Stimulated activated memory B cell treated with anti-CD40 and anti-IgM and Interleukin-4, amounts not matched to agents 10 μg/mL and 1 μg/mL and 100 μg/mL, for 72 hours (primary cell): ENCODE data around the gene C19orf81.

Experiments
- ATAC-seq: fragments of 150-1000 bp; cut with Tn5 transposase; 2 replicates; pipeline ENCODE4 v1.10.0; 2021
- H3K27ac Mint-ChIP-seq: one replicate; pipeline ENCODE4 v1.8.0; 2022; ENCODE audit warnings: mild to moderate bottlenecking, mixed read lengths
- H3K27me3 Mint-ChIP-seq: one replicate; pipeline ENCODE4 v1.8.0; 2022; ENCODE audit warnings: mixed read lengths
- H3K36me3 Mint-ChIP-seq: one replicate; pipeline ENCODE4 v1.8.0; 2022; ENCODE audit warnings: mixed read lengths
- H3K4me1 Mint-ChIP-seq: one replicate; pipeline ENCODE4 v1.8.0; 2022; ENCODE audit warnings: mixed read lengths
- H3K4me3 Mint-ChIP-seq: one replicate; pipeline ENCODE4 v1.8.0; 2022; ENCODE audit warnings: mild to moderate bottlenecking, moderate library complexity, mixed read lengths
- H3K9me3 Mint-ChIP-seq: one replicate; pipeline ENCODE4 v1.8.0; 2022; ENCODE audit warnings: mixed read lengths

Gene C19orf81

DNA sequence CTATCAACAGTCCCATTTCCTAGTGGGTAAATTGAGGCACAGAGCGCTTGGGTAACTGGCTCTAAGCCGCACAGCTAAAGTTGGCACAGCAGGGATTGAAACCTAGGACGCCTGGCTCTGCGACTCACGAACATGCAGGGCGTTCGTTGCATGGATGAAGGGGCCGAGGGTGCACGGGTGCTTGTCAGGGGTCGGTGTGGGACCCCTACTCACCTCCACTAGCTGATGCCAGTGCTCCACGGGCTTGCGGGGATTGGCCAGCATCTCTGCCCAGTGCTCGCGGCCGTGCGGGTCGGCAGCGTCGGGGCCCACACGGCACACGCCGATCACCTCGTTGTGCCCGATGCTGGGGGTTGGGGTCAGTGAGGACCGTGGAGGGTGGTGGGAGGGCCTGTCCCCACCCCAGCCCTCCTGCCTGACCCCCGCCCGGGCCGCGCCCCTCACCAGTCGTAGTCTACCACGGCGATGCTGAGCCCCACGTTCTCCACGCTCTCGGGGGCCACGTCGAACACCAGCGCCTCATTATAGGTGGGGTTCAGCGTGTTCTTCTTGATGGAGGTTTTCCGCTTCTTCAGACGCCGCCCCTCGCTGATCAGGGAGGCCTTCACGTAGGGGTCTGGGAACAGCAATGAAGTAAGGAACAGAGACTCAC lies 24.2 kb upstream of the C19orf81 start:
- Mint-ChIP-seq H3K36me3 (no peaks in the 10 kb centered on the region), H3K4me3 (no peak overlapping the region), H3K4me1 (no peaks in the 10 kb centered on the region), H3K27me3 (peaks cover 33% of the 10 kb centered on the region), H3K9me3 (no peaks in the 10 kb centered on the region), H3K27ac (no peak overlapping the region)
- ATAC-seq: no peak

DNA sequence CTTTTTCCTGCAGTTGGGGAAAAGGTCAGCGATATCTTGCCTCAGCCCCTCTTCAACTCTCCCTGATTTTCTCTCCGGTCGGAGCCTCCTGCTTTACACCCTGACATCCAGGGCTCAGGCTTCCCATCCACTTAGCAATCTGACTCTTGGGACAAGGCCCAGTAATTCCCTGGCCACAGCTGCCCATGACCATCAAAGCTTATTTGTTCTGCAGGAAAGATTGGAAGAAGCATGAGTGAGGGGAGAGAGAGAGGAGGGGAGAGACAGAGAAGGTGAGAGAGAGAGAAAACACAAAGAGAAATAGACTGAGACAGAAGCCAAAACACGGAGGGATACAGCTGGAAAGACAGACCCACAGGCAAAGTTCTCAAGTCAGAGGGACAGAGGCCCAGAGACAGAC lies 23.2 kb upstream of the C19orf81 start:
- Mint-ChIP-seq H3K27ac (no peak overlapping the region), H3K36me3 (no peaks in the 10 kb centered on the region), H3K27me3 (peaks cover 42% of the 10 kb centered on the region)

DNA sequence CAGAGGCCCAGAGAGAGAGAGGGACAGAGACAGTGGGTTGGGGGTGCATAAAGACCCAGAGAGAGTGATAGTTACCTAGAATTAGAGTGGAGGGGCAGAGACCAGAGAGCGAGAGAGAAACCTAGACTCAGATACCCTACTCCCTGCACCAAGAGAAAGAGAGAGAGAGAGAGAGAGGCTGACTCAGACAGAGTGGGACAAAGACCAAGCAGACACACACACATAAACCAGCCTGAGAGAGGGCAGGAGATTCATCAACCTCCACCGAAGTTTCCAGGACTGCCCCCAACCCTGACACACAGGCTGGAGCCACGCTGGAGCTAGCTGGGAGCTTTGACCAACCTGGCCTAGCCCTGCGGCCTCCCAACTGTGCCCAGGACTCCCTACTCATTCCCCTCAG lies 22.4 kb upstream of the C19orf81 start:
- Mint-ChIP-seq H3K36me3 (no peaks in the 10 kb centered on the region), H3K27me3 (peaks cover 50% of the 10 kb centered on the region), H3K9me3 (no peaks in the 10 kb centered on the region), H3K4me3 (no peak overlapping the region), H3K4me1 (no peaks in the 10 kb centered on the region), H3K27ac (no peak overlapping the region)
- ATAC-seq: peak; percentile 3

More for the DNA sequence above, 23.2 kb upstream of the C19orf81 start:
- Mint-ChIP-seq H3K4me3 (no peak overlapping the region), H3K9me3 (no peaks in the 10 kb centered on the region), H3K4me1 (no peaks in the 10 kb centered on the region)
- ATAC-seq: no peak

DNA sequence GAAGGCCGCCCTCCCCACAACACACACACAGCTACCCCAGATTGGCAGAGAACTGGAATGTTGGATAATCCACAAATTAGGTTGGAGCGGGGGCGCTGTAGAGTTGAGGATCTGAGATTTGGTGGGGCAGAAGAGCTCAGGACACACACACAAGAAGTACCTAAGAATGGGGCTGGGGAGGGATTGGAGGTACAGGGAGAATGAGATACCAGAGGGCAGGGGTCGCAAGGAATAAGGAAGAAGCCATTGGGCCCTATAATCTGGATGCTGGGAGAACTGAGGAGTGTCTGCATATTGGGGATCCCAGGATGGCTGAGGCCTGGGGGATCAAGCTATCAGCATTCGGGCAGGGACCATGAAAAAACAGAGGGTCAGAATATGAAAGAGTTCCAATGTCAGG lies 21.1 kb upstream of the C19orf81 start:
- H3K4me3 Mint-ChIP-seq: no peak overlapping the region
- H3K27ac Mint-ChIP-seq: no peak overlapping the region
- no peaks in the 10 kb centered on the region for H3K9me3 Mint-ChIP-seq
- H3K36me3 Mint-ChIP-seq: no peaks in the 10 kb centered on the region
- no peaks in the 10 kb centered on the region for H3K4me1 Mint-ChIP-seq
- H3K27me3 Mint-ChIP-seq: peaks cover 51% of the 10 kb centered on the region
- no peak for ATAC-seq

DNA sequence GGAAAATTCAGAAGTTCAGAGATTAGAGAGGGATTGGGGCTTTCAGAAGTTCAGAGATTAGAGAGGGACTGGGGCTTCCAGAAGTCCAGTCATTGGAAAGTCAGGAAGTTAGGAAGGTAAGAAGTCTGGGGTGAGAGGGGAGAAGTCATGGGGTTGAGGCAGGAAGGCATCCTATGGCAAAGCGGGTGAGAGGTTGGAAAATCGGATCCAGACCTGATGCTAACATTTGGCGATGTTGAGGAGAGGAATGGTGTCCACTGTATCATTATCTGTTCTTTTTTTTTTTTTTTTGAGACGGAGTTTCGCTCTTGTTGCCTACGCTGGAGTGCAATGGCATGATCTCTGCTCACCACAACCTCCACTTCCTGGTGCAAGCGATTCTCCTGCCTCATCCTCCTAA lies 20.7 kb upstream of the C19orf81 start:
- H3K4me1 Mint-ChIP-seq: no peaks in the 10 kb centered on the region
- peaks cover 4% of the 10 kb centered on the region for H3K9me3 Mint-ChIP-seq
- H3K27me3 Mint-ChIP-seq: peaks cover 51% of the 10 kb centered on the region
- no peaks in the 10 kb centered on the region for H3K36me3 Mint-ChIP-seq
- no peak overlapping the region for H3K4me3 Mint-ChIP-seq
- ATAC-seq: no peak
- H3K27ac Mint-ChIP-seq: no peak overlapping the region

DNA sequence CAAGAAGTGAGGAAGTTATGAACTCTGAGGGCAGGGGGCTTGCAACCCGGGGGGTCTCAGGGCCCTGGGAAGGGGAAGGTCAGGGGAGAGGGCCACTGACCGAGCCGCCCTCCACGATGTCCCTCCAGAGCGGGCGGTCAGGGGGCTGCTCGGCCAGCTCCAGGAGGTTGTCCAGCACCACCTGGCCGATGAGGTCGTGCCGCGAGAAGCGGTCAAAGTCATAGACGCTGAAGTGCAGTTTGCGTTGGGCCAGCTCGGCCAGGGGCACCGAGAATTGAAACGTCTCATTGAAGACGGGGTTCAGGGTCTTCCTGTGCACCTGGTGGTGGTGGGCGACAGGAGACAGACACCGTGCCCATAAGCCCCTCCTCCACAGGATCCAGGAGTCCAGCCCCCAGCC lies 20.1 kb upstream of the C19orf81 start:
- no peak for ATAC-seq
- Mint-ChIP-seq H3K27me3 (peaks cover 51% of the 10 kb centered on the region), H3K4me1 (no peaks in the 10 kb centered on the region), H3K9me3 (peaks cover 7% of the 10 kb centered on the region), H3K27ac (no peak overlapping the region), H3K4me3 (no peak overlapping the region), H3K36me3 (no peaks in the 10 kb centered on the region)

DNA sequence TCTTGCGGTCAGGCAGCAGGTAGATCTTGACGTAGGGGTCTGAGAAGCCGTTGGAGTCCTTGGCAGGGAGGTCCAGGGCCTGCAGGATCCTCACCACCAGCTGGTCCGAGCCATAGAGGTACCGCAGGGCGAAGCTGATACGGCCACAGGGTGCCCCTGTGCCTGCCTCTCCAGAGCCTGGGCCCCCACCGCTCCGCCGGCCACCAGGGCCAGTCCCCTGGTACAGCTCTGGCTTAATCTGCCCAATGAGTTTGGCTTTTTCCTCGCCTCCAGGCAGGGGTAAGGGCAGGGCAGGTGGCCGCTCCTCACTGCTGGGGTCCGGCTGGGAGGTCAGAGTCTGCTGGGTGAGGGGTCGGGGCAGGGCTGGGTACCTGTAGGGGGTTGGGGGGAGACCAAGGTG lies 19.4 kb upstream of the C19orf81 start:
- Mint-ChIP-seq H3K4me1 (no peaks in the 10 kb centered on the region), H3K36me3 (no peaks in the 10 kb centered on the region), H3K4me3 (no peak overlapping the region), H3K27me3 (peaks cover 51% of the 10 kb centered on the region), H3K27ac (no peak overlapping the region), H3K9me3 (peaks cover 7% of the 10 kb centered on the region)
- ATAC-seq: peak; percentile 42

DNA sequence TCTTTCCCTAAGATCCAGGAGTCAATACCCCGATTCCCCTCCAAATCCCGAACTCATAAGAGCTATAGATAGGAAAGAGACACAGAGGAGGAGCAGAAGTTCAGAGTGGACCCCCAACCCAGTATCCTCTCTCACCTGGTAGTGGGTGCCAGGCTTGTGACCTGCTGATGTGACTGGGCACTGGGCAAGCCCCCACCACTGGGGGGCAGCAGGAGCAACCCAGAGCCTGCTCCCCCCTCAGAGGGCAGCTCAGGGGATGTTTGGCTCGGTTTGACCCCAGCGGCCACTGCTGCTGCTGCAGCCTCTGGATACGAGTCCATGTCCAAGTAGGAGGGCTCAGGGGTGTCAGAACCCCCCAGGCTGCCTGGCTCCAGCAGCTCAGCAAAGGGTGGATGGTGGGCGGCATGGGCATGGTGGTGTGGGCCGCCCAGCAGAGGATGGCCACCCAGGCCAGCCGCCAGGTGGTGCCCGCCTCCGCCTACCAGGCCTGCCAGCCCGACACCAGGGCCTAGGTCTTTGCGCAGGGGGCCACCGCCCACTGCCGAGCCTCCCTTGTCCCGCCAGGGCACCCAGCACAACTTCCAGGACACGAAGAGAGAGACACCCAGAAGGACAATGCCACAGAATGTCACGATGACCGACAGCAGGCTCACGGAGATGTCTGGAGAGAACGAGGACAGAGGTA lies 17.0 kb upstream of the C19orf81 start:
- H3K4me3 Mint-ChIP-seq: no peak overlapping the region
- no peak for ATAC-seq
- peaks cover 45% of the 10 kb centered on the region for H3K27me3 Mint-ChIP-seq
- H3K36me3 Mint-ChIP-seq: no peaks in the 10 kb centered on the region
- H3K27ac Mint-ChIP-seq: no peak overlapping the region
- peaks cover 8% of the 10 kb centered on the region for H3K9me3 Mint-ChIP-seq
- H3K4me1 Mint-ChIP-seq: no peaks in the 10 kb centered on the region

DNA sequence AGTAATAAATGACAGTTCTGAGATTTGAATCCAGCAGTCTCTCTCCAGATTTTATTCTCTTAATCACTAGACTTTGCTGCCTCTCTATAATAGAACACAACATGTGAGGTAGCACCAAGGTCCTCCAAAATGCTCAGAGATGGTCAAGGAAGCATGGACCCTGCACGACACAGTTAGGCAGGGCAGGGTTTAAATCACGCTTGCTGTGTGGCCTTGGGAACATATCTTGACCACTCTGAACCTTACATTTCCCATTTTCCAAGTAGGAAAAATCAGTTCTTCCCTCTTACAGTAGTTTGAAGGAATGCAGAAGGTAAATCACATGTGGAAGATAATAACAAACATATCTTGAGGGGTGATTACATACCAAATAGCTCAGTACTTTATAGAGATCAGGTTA lies 15.9 kb upstream of the C19orf81 start:
- Mint-ChIP-seq H3K4me3 (no peak overlapping the region), H3K27ac (no peak overlapping the region), H3K9me3 (peaks cover 16% of the 10 kb centered on the region), H3K27me3 (peaks cover 45% of the 10 kb centered on the region), H3K36me3 (peaks cover 5% of the 10 kb centered on the region), H3K4me1 (peaks cover 4% of the 10 kb centered on the region)
- no peak for ATAC-seq

DNA sequence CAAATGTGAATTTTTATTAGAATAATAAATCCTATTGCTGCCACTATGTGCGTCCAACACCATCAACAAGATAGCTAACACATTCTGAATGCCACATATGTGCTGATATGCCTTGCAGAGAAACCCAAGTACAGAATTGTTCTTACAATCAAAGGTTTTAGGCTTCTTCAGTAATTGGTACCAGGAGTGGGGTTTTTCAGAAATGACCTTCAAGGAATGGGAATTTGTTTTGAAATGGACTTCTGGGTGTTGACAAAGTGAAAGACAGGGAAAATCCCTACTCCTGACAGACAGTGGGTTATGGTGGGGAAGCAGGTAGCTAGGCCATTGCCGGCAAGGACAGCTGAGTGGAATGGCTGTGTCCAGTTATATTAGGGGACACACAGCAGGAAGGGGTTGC lies 15.3 kb upstream of the C19orf81 start:
- Mint-ChIP-seq H3K4me3 (no peak overlapping the region), H3K27me3 (peaks cover 45% of the 10 kb centered on the region), H3K4me1 (peaks cover 10% of the 10 kb centered on the region), H3K36me3 (peaks cover 6% of the 10 kb centered on the region), H3K27ac (no peak overlapping the region), H3K9me3 (peaks cover 19% of the 10 kb centered on the region)
- no peak for ATAC-seq

DNA sequence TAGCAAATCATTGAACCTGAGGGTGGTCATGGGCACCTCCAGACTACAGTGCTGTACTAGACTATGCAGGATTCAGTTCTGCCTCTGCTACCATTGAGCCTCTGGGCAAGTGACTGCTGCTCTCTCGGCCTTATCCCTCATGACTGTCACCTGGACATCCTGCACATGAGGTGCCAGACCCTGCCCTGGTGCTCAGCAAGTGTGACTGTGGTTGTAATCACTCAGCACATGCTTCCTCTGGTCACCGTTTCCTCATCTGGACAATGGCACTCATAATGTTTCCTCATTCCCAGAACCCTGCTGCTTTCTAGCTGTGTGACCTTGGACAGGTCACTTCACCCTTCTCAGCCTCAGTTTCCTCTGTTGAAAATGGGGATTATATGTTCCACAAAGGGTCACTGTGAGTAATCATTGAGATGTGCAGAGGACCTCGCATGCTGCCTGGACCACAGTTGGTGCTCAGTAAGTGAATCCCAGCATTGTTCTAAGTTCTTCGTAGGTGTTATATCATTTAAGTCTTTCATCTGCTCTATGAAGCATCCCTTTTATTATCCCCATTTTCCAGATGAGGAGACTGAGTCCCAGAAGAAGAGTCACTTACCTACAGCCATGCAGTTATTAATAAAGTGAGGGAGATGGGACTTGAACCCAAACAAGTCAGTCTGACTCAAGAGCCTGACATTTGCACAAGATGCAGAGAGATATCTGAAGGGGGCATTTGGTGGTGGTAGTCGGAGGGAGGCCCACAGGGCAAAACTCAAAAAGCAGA lies 12.7 kb upstream of the C19orf81 start:
- Mint-ChIP-seq H3K4me1 (peaks cover 13% of the 10 kb centered on the region), H3K27ac (no peak overlapping the region), H3K4me3 (no peak overlapping the region), H3K9me3 (peaks cover 19% of the 10 kb centered on the region), H3K36me3 (peaks cover 6% of the 10 kb centered on the region), H3K27me3 (peaks cover 35% of the 10 kb centered on the region)
- ATAC-seq: no peak

DNA sequence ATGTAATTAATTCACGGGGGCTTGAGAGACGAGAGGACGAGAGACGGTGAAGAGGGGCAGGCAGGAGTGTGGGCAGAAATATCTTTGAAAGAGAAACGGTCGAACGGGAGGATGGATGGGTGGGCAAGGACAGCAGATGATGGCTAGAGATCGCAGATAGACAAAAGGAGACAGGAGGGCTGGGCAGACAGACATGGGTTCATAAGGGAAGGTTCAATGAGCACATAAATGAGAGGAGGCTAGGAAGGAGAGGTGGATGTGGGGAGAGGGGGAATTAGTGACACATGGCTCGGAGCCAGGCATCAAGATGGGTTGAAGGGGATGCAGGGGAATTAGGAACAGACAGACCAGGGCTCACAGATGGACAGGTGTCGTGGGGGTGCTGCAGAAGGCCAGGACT lies 10.6 kb upstream of the C19orf81 start:
- peaks cover 31% of the 10 kb centered on the region for H3K27me3 Mint-ChIP-seq
- peaks cover 16% of the 10 kb centered on the region for H3K9me3 Mint-ChIP-seq
- peaks cover 6% of the 10 kb centered on the region for H3K36me3 Mint-ChIP-seq
- no peak for ATAC-seq
- peaks cover 13% of the 10 kb centered on the region for H3K4me1 Mint-ChIP-seq
- no peak overlapping the region for H3K4me3 Mint-ChIP-seq
- H3K27ac Mint-ChIP-seq: no peak overlapping the region

DNA sequence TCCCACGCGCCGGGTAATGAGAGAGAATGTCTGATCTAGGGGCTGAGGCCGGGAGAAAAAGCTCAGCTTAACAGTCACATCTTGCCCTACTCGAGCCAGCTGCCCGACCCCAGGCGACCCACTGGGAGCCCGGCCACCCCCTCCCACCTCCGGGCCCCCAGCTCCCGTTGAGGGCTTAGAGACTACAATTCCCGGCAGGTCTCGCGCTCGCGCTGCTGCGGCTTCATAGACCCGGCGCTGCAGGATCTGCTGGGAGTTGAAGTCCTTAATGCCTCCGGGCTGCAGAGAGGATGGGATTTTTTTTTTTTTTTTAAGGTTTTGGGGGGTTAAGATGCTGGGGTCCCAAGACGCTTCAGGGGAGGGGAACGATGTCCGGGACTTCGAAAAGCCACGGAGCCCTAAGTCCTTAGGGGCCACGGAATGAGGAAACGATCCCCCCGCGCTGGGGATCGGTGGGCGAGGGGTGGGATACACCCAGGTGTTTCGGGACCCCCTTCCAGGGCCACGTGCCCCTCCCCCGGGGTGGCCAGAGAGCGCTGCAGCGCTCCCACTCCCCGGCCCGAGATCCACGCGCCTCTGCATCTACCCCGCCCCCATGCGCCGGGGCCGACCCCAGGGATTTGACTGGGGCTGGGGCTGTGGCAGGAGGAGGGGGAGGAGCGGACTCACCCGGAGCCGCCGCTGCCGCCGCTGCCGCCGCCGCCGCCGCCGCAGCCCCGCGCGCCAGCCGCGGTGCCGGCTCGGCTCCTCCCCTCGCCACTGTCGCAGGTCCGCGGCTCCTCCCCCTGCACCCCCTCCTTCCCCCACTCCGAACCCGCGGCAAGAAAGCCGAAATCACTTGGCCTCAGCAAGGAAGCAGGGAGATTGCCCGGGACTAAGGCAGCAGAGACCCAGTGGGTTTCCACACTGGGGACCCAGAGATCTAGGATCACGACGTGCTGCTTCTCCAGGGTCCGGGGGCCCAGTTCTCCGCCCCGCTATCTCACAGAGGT lies 9.8 kb upstream of the C19orf81 start, which contains the start of gene SYT3:
Gene SYT3 (minus strand): TSS at position 761 of the 992 bp plus-strand sequence. CDS start 2,470 bp downstream, outside the sequence.
- Mint-ChIP-seq H3K36me3 (peaks cover 6% of the 10 kb centered on the region), H3K9me3 (peaks cover 12% of the 10 kb centered on the region), H3K4me1 (peaks cover 13% of the 10 kb centered on the region), H3K27ac (no peak within 1 kb of the TSS), H3K27me3 (peaks cover 31% of the 10 kb centered on the region), H3K4me3 (peak within 1 kb of the TSS; percentile 66)
- ATAC-seq: peak; percentile 36

DNA sequence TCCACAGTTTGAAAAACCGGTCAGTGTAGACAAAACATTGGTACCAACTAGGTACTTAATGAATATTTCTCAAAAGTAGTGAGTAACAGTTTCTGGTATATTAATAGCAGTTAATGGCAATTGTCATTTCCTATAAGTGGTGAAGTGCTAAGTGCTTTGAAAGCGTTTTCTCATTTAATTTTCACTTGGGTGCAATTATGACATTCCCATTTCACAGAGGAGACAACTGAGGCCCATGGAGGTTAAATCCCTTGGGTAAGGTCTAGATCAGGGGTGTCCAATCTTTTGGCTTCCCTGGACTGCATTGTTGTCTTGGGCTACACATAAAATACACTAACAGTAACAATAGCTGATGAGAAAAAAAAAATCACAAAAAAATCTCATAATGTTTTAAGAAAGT lies 8.9 kb upstream of the C19orf81 start:
- H3K27me3 Mint-ChIP-seq: peaks cover 31% of the 10 kb centered on the region
- no peak overlapping the region for H3K4me3 Mint-ChIP-seq

More for the DNA sequence above, 8.9 kb upstream of the C19orf81 start:
- ATAC-seq: no peak
- Mint-ChIP-seq H3K36me3 (peaks cover 6% of the 10 kb centered on the region), H3K27ac (no peak overlapping the region), H3K4me1 (peaks cover 13% of the 10 kb centered on the region), H3K9me3 (peaks cover 12% of the 10 kb centered on the region)
